H4 (cell line): ENCODE data around the gene PPP6R2. TPM values are rescaled to one million over a fixed set of nuclear protein-coding genes. Genes with fewer than 3 reads are reported as not detected.

Source experiments
- DNase-seq: peaks from one replicate; pipeline ENCODE4 v3.0.0-alpha.2; 2015; ENCODE audit warnings: low spot score
- total RNA-seq: library from RNA; depleted of rRNA; stranded (reverse); fragments of >200 nt; shearing (Covaris generic); gene quantifications from 2 replicates; pipeline ENCODE4 v1.2.3, GENCODE V29; 2014

The PPP6R2 gene
- total RNA-seq, 1 experiment from 2014 or later = 22.9 TPM

- DNase-seq = no peak
Measured at GRCh38 chr22:50468626-50469025, 125.5 kb downstream of the PPP6R2 start.

GRCh38 chr22:50469377-50470305, 126.5 kb downstream of the PPP6R2 start:
- peak; percentile 84 for DNase-seq

- DNase-seq = no peak
Measured at GRCh38 chr22:50470491-50470890, 127.4 kb downstream of the PPP6R2 start.

- DNase-seq = no peak
Measured at GRCh38 chr22:50471197-50471847, 128.2 kb downstream of the PPP6R2 start.

GRCh38 chr22:50471962-50472361, 128.8 kb downstream of the PPP6R2 start:
- DNase-seq = no peak

GRCh38 chr22:50473088-50473487, 130.0 kb downstream of the PPP6R2 start:
- DNase-seq = no peak

GRCh38 chr22:50473855-50474671, 130.9 kb downstream of the PPP6R2 start:
- DNase-seq = peak; percentile 36

GRCh38 chr22:50474710-50475651, 131.9 kb downstream of the PPP6R2 start, which contains the start of gene SBF1:
SBF1 (minus strand) TSS chr22:50475035; CDS start chr22:50474840, 195 bp downstream.
- peak; percentile 77 for DNase-seq

GRCh38 chr22:50475652-50476002, 132.5 kb downstream of the PPP6R2 start:
- DNase-seq = no peak

- DNase-seq = no peak
Measured at GRCh38 chr22:50476868-50477267, 133.7 kb downstream of the PPP6R2 start.

- DNase-seq = no peak
Measured at GRCh38 chr22:50477923-50478322, 134.8 kb downstream of the PPP6R2 start.

GRCh38 chr22:50479721-50480120, 136.6 kb downstream of the PPP6R2 start:
- no peak for DNase-seq

- no peak for DNase-seq
Measured at GRCh38 chr22:50481045-50481439, 137.9 kb downstream of the PPP6R2 start.

- DNase-seq = no peak
Measured at GRCh38 chr22:50481440-50482106, 138.4 kb downstream of the PPP6R2 start, which contains the start of gene ADM2. ADM2 (plus strand) TSS chr22:50481543; CDS start chr22:50481848, 305 bp downstream.

GRCh38 chr22:50482107-50483074, 139.3 kb downstream of the PPP6R2 start:
- DNase-seq = no peak

GRCh38 chr22:50483106-50483505, 140.0 kb downstream of the PPP6R2 start:
- no peak for DNase-seq

- no peak for DNase-seq
Measured at GRCh38 chr22:50483556-50483955, 140.4 kb downstream of the PPP6R2 start.

GRCh38 chr22:50483977-50484853, 141.1 kb downstream of the PPP6R2 start:
- no peak for DNase-seq
